ENCODE measurements around the gene TOGARAM1. TPM values are rescaled to one million over a fixed set of nuclear protein-coding genes. Genes with fewer than 3 reads are reported as not detected.

Gene TOGARAM1
- total RNA-seq, 1 experiment from 2014 or later, result 12.9 TPM

GRCh38 chr14:44935155-44935554, 26.8 kb upstream of the TOGARAM1 start:
- Histone ChIP-seq H3F3A (ENCODE audit: insufficient read depth, low read depth) (no peaks in the 10 kb centered on the region), H3K27me3 (ENCODE audit: insufficient read depth, low read depth) (no peaks in the 10 kb centered on the region), H3K9me3 (ENCODE audit: insufficient read depth, low read depth) (no peaks in the 10 kb centered on the region), H4K20me1 (ENCODE audit: insufficient read depth) (no peaks in the 10 kb centered on the region; the same call in 1 of the 2 replicates), H3K4me3 (no peak overlapping the region), H3K27ac (no peak overlapping the region), H3K36me3 (ENCODE audit: low read depth) (peaks cover 14% of the 10 kb centered on the region; the same call in 1 of the 2 replicates), H3K79me2 (ENCODE audit: low read depth) (no peaks in the 10 kb centered on the region), H2AFZ (no peak overlapping the region), H3K9me2 (ENCODE audit: insufficient read depth) (no peaks in the 10 kb centered on the region), H3K4me2 (no peak overlapping the region), H3K4me1 (replicated peaks; ENCODE audit: insufficient read depth) (no peaks in the 10 kb centered on the region)
- BruUV-seq (replicated peaks), result no TSS peak
- intact Hi-C loops (cut with micrococcal nuclease; ENCODE audit: unreplicated experiment), result no loop called here
- POLR2A ChIA-PET (ENCODE audit: unreplicated experiment), result no interaction called here
- no peak for DNase-seq
- CTCF ChIA-PET, result no interaction called here
- TF ChIP-seq EZH2 (IDR thresholded peaks at IDR 0.05; ENCODE audit: low read depth) (no peak), CTCF (conservative IDR thresholded peaks at IDR 0.05) (no peak)

GRCh38 chr14:44937547-44937946, 24.4 kb upstream of the TOGARAM1 start:
- no peaks in the 10 kb centered on the region for H3K9me3 ChIP-seq (ENCODE audit: insufficient read depth, low read depth)
- H3K4me1 ChIP-seq (replicated peaks; ENCODE audit: insufficient read depth), result no peaks in the 10 kb centered on the region
- no peaks in the 10 kb centered on the region for H3K27me3 ChIP-seq (ENCODE audit: insufficient read depth, low read depth)
- ChIA-PET CTCF (no interaction called here), POLR2A (ENCODE audit: unreplicated experiment) (no interaction called here)
- intact Hi-C loops (cut with micrococcal nuclease; ENCODE audit: unreplicated experiment), result no loop called here
- no peak overlapping the region for H3K27ac ChIP-seq
- H4K20me1 ChIP-seq (ENCODE audit: insufficient read depth), result no peaks in the 10 kb centered on the region; the same call in 1 of the 2 replicates
- TF ChIP-seq EZH2 (IDR thresholded peaks at IDR 0.05; ENCODE audit: low read depth) (no peak), CTCF (conservative IDR thresholded peaks at IDR 0.05) (no peak)
- H3F3A ChIP-seq (ENCODE audit: insufficient read depth, low read depth), result no peaks in the 10 kb centered on the region
- no peak overlapping the region for H3K4me3 ChIP-seq
- no TSS peak for BruUV-seq (replicated peaks)
- H3K79me2 ChIP-seq (ENCODE audit: low read depth), result no peaks in the 10 kb centered on the region
- H3K4me2 ChIP-seq, result no peak overlapping the region
- peaks cover 14% of the 10 kb centered on the region for H3K36me3 ChIP-seq (ENCODE audit: low read depth)
- H2AFZ ChIP-seq, result no peak overlapping the region
- DNase-seq, result no peak
- no peaks in the 10 kb centered on the region for H3K9me2 ChIP-seq (ENCODE audit: insufficient read depth)

- Histone ChIP-seq H3K9me2 (ENCODE audit: insufficient read depth) (no peaks in the 10 kb centered on the region), H3K9me3 (ENCODE audit: insufficient read depth, low read depth) (no peaks in the 10 kb centered on the region), H3K4me3 (no peak overlapping the region), H3K4me2 (no peak overlapping the region), H3K27ac (no peak overlapping the region), H3K4me1 (replicated peaks; ENCODE audit: insufficient read depth) (no peaks in the 10 kb centered on the region), H3K79me2 (ENCODE audit: low read depth) (no peaks in the 10 kb centered on the region), H4K20me1 (ENCODE audit: insufficient read depth) (no peaks in the 10 kb centered on the region), H2AFZ (no peak overlapping the region), H3K27me3 (ENCODE audit: insufficient read depth, low read depth) (no peaks in the 10 kb centered on the region), H3K36me3 (ENCODE audit: low read depth) (peaks cover 9% of the 10 kb centered on the region), H3F3A (ENCODE audit: insufficient read depth, low read depth) (no peaks in the 10 kb centered on the region)
- TF ChIP-seq CTCF (conservative IDR thresholded peaks at IDR 0.05) (no peak), EZH2 (IDR thresholded peaks at IDR 0.05; ENCODE audit: low read depth) (no peak)
- intact Hi-C loops (cut with micrococcal nuclease; ENCODE audit: unreplicated experiment), result no loop called here
- ChIA-PET POLR2A (ENCODE audit: unreplicated experiment) (no interaction called here), CTCF (no interaction called here)
- no peak for DNase-seq
- BruUV-seq (replicated peaks), result no TSS peak
Measured at GRCh38 chr14:44940211-44940610, 21.8 kb upstream of the TOGARAM1 start.

Measured in PC-9 (cell line).